ENCODE results near the gene C1QC.

C1QC gene

DNA sequence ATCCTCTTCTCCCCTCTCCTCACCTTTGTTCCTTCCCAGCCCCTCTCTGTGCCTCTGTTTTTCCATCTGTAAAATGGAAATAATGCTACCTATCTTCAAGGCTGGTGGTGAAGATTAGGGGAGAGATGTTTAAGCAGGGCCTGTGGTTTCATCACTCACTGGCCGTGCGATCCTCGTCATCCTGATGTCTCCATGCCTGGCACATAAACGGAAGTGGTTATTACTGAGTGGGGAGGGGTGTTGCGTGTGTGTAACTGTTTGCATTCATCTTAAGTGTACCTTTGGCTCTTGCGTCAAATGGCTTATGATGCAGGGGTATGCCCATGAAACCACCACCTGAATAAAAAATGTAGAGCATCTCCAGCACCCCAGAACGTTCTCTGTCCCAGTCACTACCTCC, 24.2 kb upstream of the C1QC start:
- no peak overlapping the region for H3K4me3 ChIP-seq (ENCODE audit: low read depth, low read length)
- TF ChIP-seq CTCF (IDR thresholded peaks at IDR 0.05; ENCODE audit: low read depth, low read length) = no peak

GRCh38 chr1:22619798-22620197, 23.6 kb upstream of the C1QC start:
- H3K4me3 ChIP-seq (ENCODE audit: low read depth, low read length) = no peak overlapping the region
- no peak for TF ChIP-seq CTCF (IDR thresholded peaks at IDR 0.05; ENCODE audit: low read depth, low read length)

DNA sequence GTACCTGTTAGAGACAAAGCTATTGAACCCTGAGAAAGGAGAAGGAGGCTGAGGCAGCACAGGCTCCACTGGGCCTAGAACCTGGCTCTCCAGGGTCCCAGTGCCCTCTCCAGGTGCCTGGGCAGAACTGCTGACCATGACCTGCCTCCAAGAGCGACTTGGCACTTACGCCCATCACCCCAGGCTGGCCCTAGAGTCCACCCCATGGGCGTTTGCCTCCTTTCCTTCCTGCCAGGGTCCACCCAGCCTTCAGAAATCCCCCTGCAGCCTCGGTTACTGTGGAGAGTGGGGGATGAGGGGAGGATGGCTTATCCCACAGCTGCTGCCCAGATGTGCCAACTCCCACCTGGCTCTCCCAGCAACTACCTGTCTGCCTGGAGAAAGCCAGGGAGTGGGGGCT, 21.7 kb upstream of the C1QC start:
- TF ChIP-seq CTCF (IDR thresholded peaks at IDR 0.05; ENCODE audit: low read depth, low read length) = no peak
- no peak overlapping the region for H3K4me3 ChIP-seq (ENCODE audit: low read depth, low read length)

DNA sequence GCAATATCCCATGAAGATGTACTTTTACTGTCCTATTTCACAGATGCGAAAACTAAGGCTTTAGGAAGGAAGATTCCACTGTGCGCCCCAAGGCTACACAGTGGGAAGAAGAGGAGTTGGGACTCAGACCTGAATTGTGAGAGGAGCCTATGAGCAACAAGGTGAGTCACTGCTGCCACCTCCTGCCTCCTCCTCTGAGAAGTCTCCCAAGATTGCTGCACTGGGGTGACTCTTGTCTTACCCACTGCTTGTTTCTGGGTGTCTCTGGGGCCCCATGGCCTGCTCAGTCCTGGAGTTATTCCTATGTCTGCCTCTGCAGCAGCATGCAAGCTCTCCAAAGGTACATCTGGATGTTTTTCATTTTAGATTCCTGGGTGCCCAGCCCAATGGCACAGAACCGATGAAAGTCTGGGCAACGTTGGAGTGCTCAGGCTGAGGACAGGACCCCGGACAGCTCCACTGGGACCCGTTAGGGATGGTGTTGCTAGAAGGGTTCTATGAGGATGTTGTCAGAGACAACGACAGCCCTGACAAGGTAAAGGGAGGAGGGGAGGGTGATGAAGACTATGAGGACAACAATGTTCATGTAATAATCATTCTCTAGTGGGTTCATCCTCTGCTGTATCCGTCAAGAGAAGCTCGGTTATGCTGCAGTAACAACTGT, 18.0 kb upstream of the C1QC start:
- no peak for TF ChIP-seq CTCF (IDR thresholded peaks at IDR 0.05; ENCODE audit: low read depth, low read length)
- no peak overlapping the region for H3K4me3 ChIP-seq (ENCODE audit: low read depth, low read length)

- TF ChIP-seq CTCF (IDR thresholded peaks at IDR 0.05; ENCODE audit: low read depth, low read length) = no peak
Measured at GRCh38 chr1:22626237-22627157, 16.9 kb upstream of the C1QC start.

GRCh38 chr1:22627331-22627730, 16.1 kb upstream of the C1QC start:
- no peak for TF ChIP-seq CTCF (IDR thresholded peaks at IDR 0.05; ENCODE audit: low read depth, low read length)
- no peak overlapping the region for H3K4me3 ChIP-seq (ENCODE audit: low read depth, low read length)

More at GRCh38 chr1:22626237-22627157, 16.9 kb upstream of the C1QC start:
- no peak overlapping the region for H3K4me3 ChIP-seq (ENCODE audit: low read depth, low read length)
